GM18858 (cell line): ENCODE data around the gene NEURL1B.

Experiments
- ATAC-seq: cut with Tn5 transposase; IDR thresholded peaks from one replicate; pipeline ENCODE4 v1.9.1; 2021; ENCODE audit not compliant: unreplicated experiment

Gene NEURL1B

DNA sequence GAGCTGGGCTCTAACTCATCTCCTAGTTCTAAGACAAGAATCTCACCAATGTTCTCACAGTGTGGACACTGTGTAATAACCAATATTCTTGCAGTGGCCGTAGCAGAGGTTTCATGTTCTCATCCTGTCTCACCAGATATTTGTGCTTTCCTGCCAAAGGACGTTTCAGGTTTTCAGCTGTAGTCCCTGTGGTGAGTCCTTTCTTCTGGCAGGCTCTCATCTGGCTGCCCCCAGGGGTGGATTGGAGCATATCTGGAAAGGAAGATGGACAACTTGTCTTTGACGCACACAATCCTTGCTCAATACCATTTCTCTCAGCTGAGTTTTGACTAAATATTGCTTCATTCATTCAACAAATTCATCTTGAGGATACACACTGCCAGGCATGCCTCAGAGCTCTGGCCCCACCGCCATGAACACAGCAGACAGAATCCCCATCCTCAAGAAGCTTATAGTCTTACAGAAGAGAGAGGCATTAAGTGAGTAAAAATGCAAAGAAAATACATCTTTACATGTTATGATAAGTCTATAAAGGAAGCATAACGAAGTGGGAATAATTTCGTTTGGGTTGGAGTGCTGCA, 33.8 kb upstream of the NEURL1B start:
- no peak for ATAC-seq

DNA sequence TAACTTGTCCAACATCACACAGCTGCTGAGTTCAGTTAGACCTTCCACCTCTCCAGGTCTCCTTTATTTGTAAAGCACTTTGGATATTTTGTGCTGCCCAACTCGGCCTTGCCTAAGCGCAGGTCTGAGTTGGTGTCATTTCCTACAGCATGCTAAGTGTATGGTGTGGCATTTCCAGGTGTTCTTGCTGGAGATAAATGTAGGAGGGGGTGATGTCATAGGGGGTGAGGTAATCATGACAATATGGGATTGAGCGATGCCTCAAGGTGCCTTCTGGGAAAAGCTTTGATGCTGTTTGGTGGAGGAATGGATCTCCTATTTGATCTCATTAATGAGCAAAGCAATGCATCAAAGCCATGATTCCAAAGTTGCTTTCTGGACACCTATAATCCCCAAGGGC, 32.3 kb upstream of the NEURL1B start:
- no peak for ATAC-seq

DNA sequence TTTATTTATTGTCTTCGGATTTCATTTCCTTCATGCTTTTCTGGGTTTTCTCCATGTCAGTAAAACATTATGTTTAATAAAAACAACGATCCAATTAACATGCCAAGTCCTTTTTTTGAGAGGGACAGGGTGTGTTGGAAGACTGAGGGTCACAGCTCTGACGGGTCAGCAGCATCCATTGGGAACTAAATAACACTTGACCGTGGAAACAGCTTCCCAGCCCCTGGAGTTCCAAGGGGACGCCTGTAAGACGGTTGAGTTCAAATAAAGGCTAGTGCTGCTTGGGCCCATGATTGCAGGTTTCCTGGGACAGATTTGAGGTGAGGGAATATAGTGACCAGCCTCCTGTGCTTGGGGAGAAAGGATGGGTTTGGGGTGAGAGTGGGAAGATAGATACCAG, 30.4 kb upstream of the NEURL1B start:
- no peak for ATAC-seq

GRCh38 chr5:172611913-172612312, 29.1 kb upstream of the NEURL1B start:
- no peak for ATAC-seq

GRCh38 chr5:172612771-172613170, 28.3 kb upstream of the NEURL1B start:
- no peak for ATAC-seq

- no peak for ATAC-seq
Observed at GRCh38 chr5:172616136-172616535, 24.9 kb upstream of the NEURL1B start.

DNA sequence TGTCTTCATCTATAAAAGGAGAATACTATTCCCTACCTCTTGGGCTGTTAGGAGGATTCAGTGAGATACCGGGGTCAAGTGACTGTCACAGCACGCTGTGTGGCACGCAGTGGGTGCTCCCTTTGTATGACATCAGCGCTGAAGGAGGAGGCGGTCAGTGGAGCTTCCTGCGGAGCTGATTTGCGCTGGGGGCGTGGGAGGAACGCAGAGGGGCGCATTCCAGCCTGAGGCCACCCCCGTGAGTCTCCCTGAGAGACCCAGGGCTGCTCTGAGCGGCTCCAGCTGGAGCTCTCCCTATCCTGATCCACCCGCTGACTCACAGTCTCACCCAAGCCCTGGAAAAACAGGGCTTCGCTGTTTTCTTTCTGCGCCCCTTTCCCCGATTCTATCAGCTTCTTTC, 24.3 kb upstream of the NEURL1B start:
- no peak for ATAC-seq

GRCh38 chr5:172617817-172618216, 23.2 kb upstream of the NEURL1B start:
- no peak for ATAC-seq

DNA sequence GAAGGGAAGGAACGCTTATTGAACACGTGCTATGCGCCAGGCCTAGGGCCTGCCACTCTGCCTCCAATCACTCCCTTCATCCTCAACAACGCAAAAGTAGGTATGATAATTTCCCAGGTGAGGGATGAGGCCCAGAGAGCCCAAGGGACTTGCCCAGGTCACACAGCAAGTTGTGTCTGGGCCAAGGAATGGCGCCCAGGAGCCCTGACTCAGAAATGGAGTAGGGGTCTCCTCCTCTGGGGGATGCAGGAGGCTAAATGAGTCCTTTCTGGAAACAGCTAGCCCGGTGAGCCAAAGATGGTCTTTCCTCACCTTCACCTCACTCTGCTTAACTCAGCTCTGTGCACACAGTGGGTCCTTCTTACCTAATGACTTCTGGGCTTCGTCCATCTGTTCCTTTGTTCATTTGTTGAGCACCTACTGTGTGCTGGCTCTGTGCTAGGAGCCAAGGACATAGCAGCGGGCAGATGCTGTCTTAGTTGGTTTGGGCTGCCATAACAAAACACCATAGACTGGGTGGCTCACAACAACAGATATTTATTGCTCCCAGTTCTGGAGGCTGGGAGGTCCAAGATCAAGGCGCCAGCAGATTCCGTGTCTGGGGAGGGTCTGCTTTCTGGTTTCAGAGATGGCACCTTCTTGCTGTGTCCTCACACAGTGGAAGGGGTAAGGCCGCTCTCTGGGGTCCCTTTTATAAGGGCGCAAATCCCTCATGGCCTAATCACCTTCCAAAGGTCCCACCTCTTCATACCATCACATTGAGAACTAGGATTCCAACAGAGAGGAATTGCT, 22.3 kb upstream of the NEURL1B start:
- ATAC-seq, result no peak

GRCh38 chr5:172620506-172620905, 20.6 kb upstream of the NEURL1B start:
- ATAC-seq, result no peak

DNA sequence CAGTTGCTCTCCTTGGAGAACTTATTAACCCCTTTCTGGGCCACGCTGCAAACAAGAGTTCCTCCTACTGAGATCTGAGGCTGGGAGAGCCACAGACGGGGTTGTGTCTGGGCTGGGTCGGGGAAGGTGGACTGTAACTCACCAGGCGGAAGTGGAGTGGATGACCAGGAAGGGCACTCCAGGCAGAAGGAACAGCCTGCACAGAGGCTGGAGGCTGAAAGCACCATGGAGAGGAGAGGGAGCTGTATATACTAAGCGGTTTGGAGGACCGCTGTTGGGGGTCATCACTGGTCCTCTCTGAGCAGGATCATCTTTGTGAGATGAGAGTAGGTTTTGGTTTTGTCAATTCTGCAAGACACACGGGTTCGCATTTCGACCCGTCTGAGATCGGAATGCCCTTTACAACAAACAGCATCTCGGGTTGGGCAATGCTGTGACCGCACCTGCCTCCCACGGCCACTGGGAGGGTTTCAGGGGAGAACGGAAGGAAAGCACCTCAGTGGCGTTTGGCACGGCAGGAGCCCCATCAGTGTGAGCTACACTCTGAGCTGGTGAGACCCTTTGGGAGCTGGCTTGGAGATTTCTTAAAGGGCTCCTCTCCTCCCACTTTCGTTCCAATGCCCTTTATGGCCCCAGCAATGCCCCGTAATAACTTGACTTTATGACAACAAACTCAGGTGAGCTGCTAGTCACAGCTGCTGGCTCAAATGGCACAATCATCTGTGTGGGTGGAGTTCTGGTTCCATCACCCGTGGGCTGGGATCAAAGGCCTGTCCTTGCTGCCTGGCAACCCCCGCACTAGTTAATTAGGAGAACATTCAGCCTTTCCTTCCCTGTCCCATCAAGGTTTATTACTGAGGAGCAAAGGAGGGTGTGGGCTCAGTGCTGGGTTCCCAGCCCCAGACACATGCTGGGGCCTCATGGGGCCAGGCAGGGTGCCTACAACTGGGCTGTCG, 18.7 kb upstream of the NEURL1B start:
- no peak for ATAC-seq

DNA sequence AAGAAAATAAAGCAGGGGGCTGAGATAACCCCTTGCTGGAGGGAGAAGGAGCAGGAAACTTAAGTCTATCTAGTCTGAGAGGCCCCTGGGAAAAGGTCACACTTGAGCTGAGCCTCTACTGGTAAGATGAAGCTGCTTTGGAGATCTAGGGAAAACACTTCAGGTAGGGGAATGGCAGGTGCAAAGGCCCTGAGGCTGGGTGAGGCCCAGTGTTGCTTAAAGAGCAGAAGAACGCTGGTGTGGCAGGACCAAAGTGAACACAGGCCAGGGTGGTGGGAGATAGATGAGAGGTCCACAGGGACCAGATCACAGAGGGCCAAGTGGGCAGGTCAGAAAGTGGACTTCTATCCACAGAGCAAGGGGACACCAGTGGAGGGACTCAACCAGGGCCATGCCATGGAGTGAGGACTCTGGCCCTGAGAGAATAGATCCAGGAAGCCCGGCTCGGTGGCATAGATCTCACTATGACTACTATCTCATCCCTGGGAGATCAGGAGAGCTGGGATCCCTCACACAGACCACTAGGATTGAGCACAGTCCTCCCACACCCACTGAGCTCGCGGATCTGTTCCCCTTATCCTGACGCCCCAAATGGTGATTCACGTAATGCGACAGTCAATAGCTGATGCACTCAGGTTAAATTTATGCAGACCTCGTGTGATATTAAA, 17.6 kb upstream of the NEURL1B start:
- no peak for ATAC-seq

- no peak for ATAC-seq
Observed at GRCh38 chr5:172624083-172624995, 16.7 kb upstream of the NEURL1B start.

DNA sequence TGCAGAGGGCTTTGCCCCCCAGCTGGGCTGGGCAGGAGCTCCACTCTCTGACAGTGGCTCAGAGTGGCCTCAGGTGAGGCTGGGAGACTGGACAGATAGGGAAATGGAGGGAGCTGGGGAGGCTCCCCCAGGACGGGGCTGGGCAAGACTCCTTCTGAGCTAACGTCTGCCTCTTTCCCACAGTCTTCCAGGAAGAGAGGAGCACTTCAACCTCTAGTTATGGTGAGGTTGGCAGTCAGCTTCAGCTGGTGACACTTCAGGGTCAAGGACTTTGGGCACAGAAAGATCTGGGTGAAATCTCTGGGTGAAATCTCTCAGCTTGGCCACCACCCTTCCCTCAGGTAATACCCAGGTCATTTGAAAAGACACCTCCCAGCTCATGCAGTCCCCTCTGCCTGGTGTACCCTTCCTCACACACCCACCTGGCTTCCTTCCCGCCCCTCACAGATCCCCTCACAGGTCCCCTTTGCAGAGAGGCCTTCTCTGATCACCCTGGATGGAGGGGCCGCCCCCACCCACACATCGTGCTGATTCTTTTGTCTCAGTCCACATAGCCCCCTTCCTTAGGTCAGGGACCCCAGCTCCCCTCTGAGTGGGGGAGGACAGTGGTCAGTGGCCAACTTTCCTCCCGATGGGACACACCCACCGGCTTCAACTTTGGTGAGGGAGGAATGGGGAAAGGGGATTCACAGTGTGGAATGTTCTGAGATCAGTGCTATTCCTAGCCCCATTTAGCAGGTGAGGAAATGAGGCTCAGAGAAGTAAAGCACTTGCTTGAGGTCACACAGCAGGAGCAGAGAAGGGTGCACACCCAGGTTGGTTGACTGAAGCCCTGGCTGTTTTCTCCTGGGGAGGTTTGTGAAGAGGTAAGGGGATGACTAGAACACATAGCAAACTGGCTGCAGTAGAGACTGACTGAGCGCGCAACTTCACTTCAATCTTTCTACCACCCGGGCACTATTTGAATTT, 15.8 kb upstream of the NEURL1B start:
- no peak for ATAC-seq

GRCh38 chr5:172626031-172626581, 15.0 kb upstream of the NEURL1B start:
- no peak for ATAC-seq

DNA sequence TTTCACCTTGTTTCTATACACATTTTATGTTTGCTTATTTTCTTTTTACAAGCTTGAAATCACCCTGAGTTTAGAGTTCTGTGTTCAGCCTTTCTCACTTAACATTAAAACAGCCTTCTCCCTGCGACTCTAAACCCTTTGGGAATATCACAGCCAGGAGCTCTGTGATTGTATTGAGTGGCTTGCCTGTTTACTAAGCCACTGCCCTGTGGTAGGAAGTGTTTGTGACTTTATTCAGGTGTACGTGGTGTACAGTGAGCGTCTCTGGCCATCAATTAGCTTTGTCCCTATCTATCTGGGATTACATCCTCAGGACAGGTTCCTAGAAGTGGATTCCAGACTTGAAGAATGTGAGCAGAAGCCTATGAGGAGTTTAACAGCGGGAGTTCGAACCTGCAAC, 11.0 kb upstream of the NEURL1B start:
- no peak for ATAC-seq

GRCh38 chr5:172630482-172630881, 10.6 kb upstream of the NEURL1B start:
- no peak for ATAC-seq

DNA sequence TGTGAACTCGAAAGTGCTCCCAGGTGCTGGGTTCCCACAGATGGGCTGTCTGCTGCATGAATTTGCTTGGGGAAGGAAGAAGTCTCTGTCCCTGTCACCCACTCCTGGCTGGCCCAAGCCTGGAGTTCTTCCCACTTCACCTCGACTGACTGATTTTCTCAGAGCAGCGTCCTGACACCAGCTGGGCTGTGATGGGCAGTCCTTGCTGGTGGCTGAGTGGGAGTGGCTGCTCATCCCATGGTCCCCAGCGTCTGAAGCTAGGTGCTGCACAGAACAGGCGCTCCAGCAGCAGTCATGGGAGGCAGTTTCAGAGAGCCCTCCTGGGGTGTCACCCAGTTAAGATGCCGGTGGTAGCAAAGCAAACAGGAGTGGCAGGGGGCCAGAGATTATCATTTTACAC, 10.1 kb upstream of the NEURL1B start:
- ATAC-seq, result no peak
